SK-N-SH (cell line): ENCODE results near the gene EIF3D. TPM values are rescaled to one million over a fixed set of nuclear protein-coding genes. Genes with fewer than 3 reads are reported as not detected.

ENCODE experiments used
- CTCF ChIA-PET: fragments of 300-600, 350-600 bp; formaldehyde crosslinking; extraction: SDS; loops from one replicate; lab custom pipeline; 2021; lab: Yijun Ruan, JAX
- POLR2A ChIA-PET: fragments of 350-600 bp; sonication (Branson Sonifier 250); formaldehyde crosslinking; extraction: SDS; loops from one replicate; lab custom pipeline; 2020; ENCODE audit warnings: antibody characterized with exemption, inconsistent platforms; lab: Yijun Ruan, JAX
- DNase-seq: peaks from one replicate; pipeline ENCODE4 v3.0.0; 2012
- H2AFZ ChIP-seq: fragments of 200-600 bp; sonication (generic); 2 replicates; pipeline ENCODE4 v1.8.1; 2016; ENCODE audit warnings: antibody characterized with exemption, mild to moderate bottlenecking, low read depth
- H3F3A ChIP-seq: fragments of 200-600 bp; sonication (generic); replicated peaks from 2 replicates; pipeline ENCODE3; 2016; ENCODE audit warnings: antibody characterized with exemption, mild to moderate bottlenecking; ENCODE audit not compliant: insufficient read depth
- H3K27ac ChIP-seq, 2 experiments: fragments of 200-500 bp in 1 of 2; fragments of 200-600 bp in 1 of 2; sonication (Bioruptor generic) in 1 of 2; sonication (generic), shearing (Covaris generic) in 1 of 2; 2 replicates each; pipeline versions ENCODE4 v1.5.1 to v1.6.1; 2014 to 2016; ENCODE audit warnings: low read depth in 2 of 2, inconsistent platforms in 1 of 2, low read length in 1 of 2, mild to moderate bottlenecking in 1 of 2, mixed read lengths in 1 of 2
- H3K27me3 ChIP-seq: fragments of 200-600 bp; sonication (generic), shearing (Covaris generic); 2 replicates; pipeline ENCODE4 v1.6.1; 2016; ENCODE audit warnings: mixed run types; ENCODE audit not compliant: insufficient read depth
- H3K36me3 ChIP-seq, 2 experiments: fragments of 200-500 bp in 1 of 2; fragments of 200-600 bp in 1 of 2; sonication (Bioruptor generic) in 1 of 2; sonication (generic) in 1 of 2; replicated peaks in 1 of 2; 2 replicates each; pipeline versions ENCODE3 to v1.5.1; 2014 to 2016; ENCODE audit warnings: low read length in 1 of 2, mild to moderate bottlenecking in 1 of 2; ENCODE audit not compliant: insufficient read depth in 2 of 2, control insufficient read depth in 1 of 2
- H3K4me1 ChIP-seq, 2 experiments: fragments of 200-500 bp in 1 of 2; fragments of 200-600 bp in 1 of 2; sonication (Bioruptor generic) in 1 of 2; sonication (generic), shearing (Covaris generic) in 1 of 2; 2 replicates each; pipeline versions ENCODE4 v1.5.1 to v1.6.1; 2014 to 2016; ENCODE audit warnings: low read depth in 1 of 2, low read length in 1 of 2, mixed run types in 1 of 2; ENCODE audit not compliant: insufficient read depth in 2 of 2, control insufficient read depth in 1 of 2
- H3K4me2 ChIP-seq: fragments of 200-600 bp; sonication (generic), shearing (Covaris generic); 2 replicates; pipeline ENCODE4 v1.6.1; 2017; ENCODE audit warnings: mixed run types
- H3K4me3 ChIP-seq, 2 experiments: fragments of 200-500 bp in 1 of 2; fragments of 200-600 bp in 1 of 2; sonication (Bioruptor generic) in 1 of 2; sonication (generic), shearing (Covaris generic) in 1 of 2; 2 replicates each; pipeline versions ENCODE4 v1.5.1 to v1.8.1; 2014 to 2016; ENCODE audit warnings: low read depth in 2 of 2, inconsistent platforms in 1 of 2, low read length in 1 of 2, mild to moderate bottlenecking in 1 of 2, mixed read lengths in 1 of 2, moderate library complexity in 1 of 2
- H3K79me2 ChIP-seq: fragments of 200-600 bp; sonication (generic); 2 replicates; pipeline ENCODE4 v1.8.1; 2017; ENCODE audit warnings: mild to moderate bottlenecking; ENCODE audit not compliant: insufficient read depth
- H3K9ac ChIP-seq: fragments of 200-600 bp; sonication (generic); 2 replicates; pipeline ENCODE4 v1.6.1; 2017; ENCODE audit warnings: mixed run types
- H3K9me2 ChIP-seq: fragments of 200-600 bp; sonication (generic); 2 replicates; pipeline ENCODE4 v1.6.1; 2017; ENCODE audit warnings: mixed run types
- H3K9me3 ChIP-seq: fragments of 200-600 bp; sonication (generic); 2 replicates; pipeline ENCODE4 v1.6.1; 2017; ENCODE audit warnings: mixed run types, mild to moderate bottlenecking, moderate library complexity
- H4K20me1 ChIP-seq: fragments of 200-600 bp; sonication (generic); 2 replicates; pipeline ENCODE4 v1.6.1; 2017; ENCODE audit warnings: mild to moderate bottlenecking, mixed run types; ENCODE audit not compliant: insufficient read depth
- CTCF ChIP-seq: fragments of 200-600 bp; sonication (generic); IDR thresholded peaks from 2 replicates; pipeline ENCODE4 v1.6.1; 2017; ENCODE audit warnings: antibody characterized with exemption, mild to moderate bottlenecking, moderate library complexity
- FOXM1 ChIP-seq: IDR thresholded peaks from 2 replicates; pipeline ENCODE4 v1.4.0; 2012; ENCODE audit warnings: low read depth, mild to moderate bottlenecking
- IRF3 ChIP-seq: fragments of 150-350 bp; IDR thresholded peaks from 2 replicates; pipeline ENCODE4 v1.6.1; 2016; ENCODE audit warnings: mild to moderate bottlenecking, low read depth, low read length
- MEF2A ChIP-seq: IDR thresholded peaks from 2 replicates; pipeline ENCODE4 v1.4.0; 2012; ENCODE audit warnings: low read depth, borderline replicate concordance
- POLR2AphosphoS5 ChIP-seq: IDR thresholded peaks from 2 replicates; pipeline ENCODE4 v1.6.1; 2012; ENCODE audit warnings: low read depth, low read length
- RCOR1 ChIP-seq: fragments of 150-350 bp; IDR thresholded peaks from 2 replicates; pipeline ENCODE4 v1.6.1; 2017; ENCODE audit warnings: antibody characterized with exemption, low read length
- WGBS: methylation state at CpG from one replicate; pipeline ENCODE4 v1.1.6; 2017; ENCODE audit warnings: low lambda C conversion rate; 5-methylcytosine and 5-hydroxymethylcytosine counted together
- polyA plus RNA-seq, 3 experiments: library from polyadenylated mRNA; depleted of rRNA; stranded (reverse); fragments of >200 nt; gene quantifications; 2 replicates each; pipeline ENCODE4 v1.2.3, GENCODE V29; 2012
- TF ChIP-seq, protein P1 (sequence below): fragments of 150-350 bp; IDR thresholded peaks from 2 replicates; pipeline ENCODE4 v1.6.1; 2017; ENCODE audit warnings: antibody characterized with exemption, low read length, low read depth, borderline replicate concordance
- TF ChIP-seq, protein P2 (sequence below): IDR thresholded peaks from 2 replicates; pipeline ENCODE4 v1.4.0; 2012; ENCODE audit warnings: low read depth, borderline replicate concordance

The EIF3D gene
- polyA plus RNA-seq, 1 of the 3 experiments (the other 2 are of a cell fraction): 423 TPM

- no peak for DNase-seq
- ChIA-PET CTCF (interaction anchor here (0.6 to 3.5 kb wide), 8 partner anchors 8 to 211 kb away, joined by 3 to 11 read pairs (median 3); no protein-coding TSS in a partner anchor), POLR2A (no interaction called here)
- no peak overlapping the region for H3K4me3 ChIP-seq
- no peaks in the 10 kb centered on the region for H3K36me3 ChIP-seq
- H3K27ac ChIP-seq: no peak overlapping the region
- peaks cover 0 to 5% of the 10 kb centered on the region in 2 experiments; a peak in 1 of 4 replicates for H3K4me1 ChIP-seq
- WGBS: 95% methylated on average over 1 of the region's 3 CpGs
- no peaks in the 10 kb centered on the region for H3K9me2 ChIP-seq
- no peaks in the 10 kb centered on the region for H3K9me3 ChIP-seq
- no peaks in the 10 kb centered on the region; the same call in 1 of the 2 replicates for H3K27me3 ChIP-seq
- TF ChIP-seq CTCF: peak; percentile 20
- TF ChIP-seq POLR2AphosphoS5: no peak
- no peak overlapping the region for H3K4me2 ChIP-seq
- H3K9ac ChIP-seq: no peak overlapping the region
- H4K20me1 ChIP-seq: no peaks in the 10 kb centered on the region
- H2AFZ ChIP-seq: no peak overlapping the region
- H3K79me2 ChIP-seq: no peaks in the 10 kb centered on the region
- no peaks in the 10 kb centered on the region for H3F3A ChIP-seq
Observed at GRCh38 chr22:36563001-36563400, 34.0 kb upstream of the EIF3D start.

DNA sequence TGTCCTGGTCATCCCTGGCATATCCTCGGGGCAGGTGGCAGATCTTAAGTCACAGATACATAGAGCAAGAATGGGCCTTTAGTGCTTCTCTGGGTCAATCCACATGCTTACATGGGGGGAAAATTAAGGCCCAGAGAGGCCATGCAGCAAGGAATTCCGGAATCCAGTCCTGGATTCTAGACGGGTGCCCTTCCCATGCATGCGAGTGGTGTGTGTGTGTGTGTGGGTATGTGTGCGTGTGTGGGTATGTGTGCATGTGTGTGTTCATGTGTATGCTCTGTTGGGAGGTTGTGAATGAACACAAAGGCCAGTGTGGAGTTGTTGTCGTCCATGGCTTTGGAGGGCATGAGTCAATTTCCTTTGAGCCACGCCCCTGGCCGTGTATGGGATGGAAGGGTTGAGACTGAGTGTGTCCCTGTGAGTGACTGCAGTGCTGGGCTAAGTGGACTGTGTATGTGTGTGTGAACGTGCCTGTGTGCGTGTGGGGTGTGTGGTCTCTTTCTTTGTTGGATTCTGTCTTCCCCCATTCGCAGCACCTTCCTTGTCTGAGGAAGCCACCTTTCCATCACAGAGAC, 33.4 kb upstream of the EIF3D start:
- 63% methylated on average over 11 of the region's 11 CpGs for WGBS
- Histone ChIP-seq H3K27ac (no peak overlapping the region), H3K4me1 (peaks cover 0 to 5% of the 10 kb centered on the region in 2 experiments; a peak in 1 of 4 replicates), H4K20me1 (no peaks in the 10 kb centered on the region), H3F3A (no peaks in the 10 kb centered on the region), H2AFZ (no peak overlapping the region), H3K9me2 (no peaks in the 10 kb centered on the region), H3K36me3 (no peaks in the 10 kb centered on the region), H3K9ac (no peak overlapping the region), H3K9me3 (no peaks in the 10 kb centered on the region), H3K79me2 (no peaks in the 10 kb centered on the region), H3K4me3 (no peak overlapping the region), H3K4me2 (no peak overlapping the region), H3K27me3 (no peaks in the 10 kb centered on the region; the same call in 1 of the 2 replicates)
- ChIA-PET CTCF (interaction anchor here (1.2 to 3.5 kb wide), 5 partner anchors 8 to 212 kb away, joined by 3 to 11 read pairs (median 4); no protein-coding TSS in a partner anchor), POLR2A (no interaction called here)
- no peak for DNase-seq
- TF ChIP-seq, protein P1, sequence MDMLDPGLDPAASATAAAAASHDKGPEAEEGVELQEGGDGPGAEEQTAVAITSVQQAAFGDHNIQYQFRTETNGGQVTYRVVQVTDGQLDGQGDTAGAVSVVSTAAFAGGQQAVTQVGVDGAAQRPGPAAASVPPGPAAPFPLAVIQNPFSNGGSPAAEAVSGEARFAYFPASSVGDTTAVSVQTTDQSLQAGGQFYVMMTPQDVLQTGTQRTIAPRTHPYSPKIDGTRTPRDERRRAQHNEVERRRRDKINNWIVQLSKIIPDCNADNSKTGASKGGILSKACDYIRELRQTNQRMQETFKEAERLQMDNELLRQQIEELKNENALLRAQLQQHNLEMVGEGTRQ: no peak
- TF ChIP-seq IRF3: no peak
- TF ChIP-seq, protein P2, sequence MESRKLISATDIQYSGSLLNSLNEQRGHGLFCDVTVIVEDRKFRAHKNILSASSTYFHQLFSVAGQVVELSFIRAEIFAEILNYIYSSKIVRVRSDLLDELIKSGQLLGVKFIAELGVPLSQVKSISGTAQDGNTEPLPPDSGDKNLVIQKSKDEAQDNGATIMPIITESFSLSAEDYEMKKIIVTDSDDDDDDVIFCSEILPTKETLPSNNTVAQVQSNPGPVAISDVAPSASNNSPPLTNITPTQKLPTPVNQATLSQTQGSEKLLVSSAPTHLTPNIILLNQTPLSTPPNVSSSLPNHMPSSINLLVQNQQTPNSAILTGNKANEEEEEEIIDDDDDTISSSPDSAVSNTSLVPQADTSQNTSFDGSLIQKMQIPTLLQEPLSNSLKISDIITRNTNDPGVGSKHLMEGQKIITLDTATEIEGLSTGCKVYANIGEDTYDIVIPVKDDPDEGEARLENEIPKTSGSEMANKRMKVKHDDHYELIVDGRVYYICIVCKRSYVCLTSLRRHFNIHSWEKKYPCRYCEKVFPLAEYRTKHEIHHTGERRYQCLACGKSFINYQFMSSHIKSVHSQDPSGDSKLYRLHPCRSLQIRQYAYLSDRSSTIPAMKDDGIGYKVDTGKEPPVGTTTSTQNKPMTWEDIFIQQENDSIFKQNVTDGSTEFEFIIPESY: no peak
- no peak for TF ChIP-seq RCOR1
- no peak for TF ChIP-seq FOXM1
- no peak for TF ChIP-seq MEF2A
